Measurements from ENCODE around the gene IRAK2. TPM values are rescaled to one million over a fixed set of nuclear protein-coding genes. Genes with fewer than 3 reads are reported as not detected.

IRAK2 gene
- polyA plus RNA-seq, 3 donors: 0.78 to 2.0 (median 1.5) TPM

DNA sequence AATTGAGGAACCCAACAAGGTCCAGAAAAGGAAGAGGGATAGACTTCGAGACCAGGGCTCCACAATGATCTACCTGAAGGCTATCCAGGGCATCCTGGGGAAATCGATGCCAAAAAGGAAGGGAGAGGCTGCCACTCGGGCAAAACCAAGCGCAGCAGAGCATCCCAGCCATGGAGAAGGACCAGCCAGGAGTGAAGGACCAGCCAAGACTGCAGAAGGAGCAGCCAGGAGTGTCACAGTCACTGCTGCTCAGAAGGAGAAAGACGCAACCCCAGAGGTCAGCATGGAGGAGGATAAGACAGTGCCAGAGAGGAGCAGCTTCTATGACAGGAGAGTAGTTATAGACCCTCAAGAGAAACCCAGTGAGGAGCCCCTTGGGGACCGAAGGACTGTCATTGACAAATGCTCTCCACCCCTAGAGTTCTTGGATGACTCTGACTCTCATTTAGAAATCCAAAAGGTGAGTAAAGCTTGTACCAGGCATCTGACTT, 95.5 kb downstream of the IRAK2 start:
- H3K27me3 Mint-ChIP-seq (ENCODE audit: low read depth in 3 of 3): peaks cover 0 to 3% (median 0%) of the 10 kb centered on the region in 3 donors
- peaks cover 73 to 94% of the 10 kb centered on the region in 2 donors for H3K36me3 Mint-ChIP-seq
- Histone ChIP-seq H3K27me3 (ENCODE audit: control insufficient read depth in 2 of 2, insufficient read depth in 2 of 2, low read length in 2 of 2) (no peaks in the 10 kb centered on the region), H3K9me3 (replicated peaks in 1 of 2; ENCODE audit: control insufficient read depth in 1 of 2, insufficient read depth in 1 of 2, low read length in 2 of 2) (no peaks in the 10 kb centered on the region), H4K20me1 (ENCODE audit: insufficient read depth, low read length) (peaks cover 87% of the 10 kb centered on the region), H3K9ac (ENCODE audit: insufficient read depth, low read length, poor library complexity, severe bottlenecking) (no peak overlapping the region), H3K36me3 (replicated peaks in 1 of 2; ENCODE audit: control insufficient read depth in 1 of 2, insufficient read depth in 2 of 2, low read length in 2 of 2) (peaks cover 59 to 87% of the 10 kb centered on the region in 2 donors), H2AFZ (ENCODE audit: insufficient read depth, low read depth, low read length, poor library complexity, severe bottlenecking) (no peak overlapping the region), H3K79me2 (ENCODE audit: insufficient read depth, low read length) (peaks cover 97% of the 10 kb centered on the region), H3K27ac (ENCODE audit: low read depth in 1 of 2, low read length in 2 of 2) (no peak overlapping the region), H3K4me2 (replicated peaks; ENCODE audit: extremely low read depth, low read length, poor library complexity, severe bottlenecking) (no peak overlapping the region), H3K4me1 (ENCODE audit: control insufficient read depth in 1 of 2, insufficient read depth in 2 of 2, low read length in 2 of 2) (no peaks in the 10 kb centered on the region), H3K4me3 (replicated peaks in 1 of 3; ENCODE audit: low read depth in 2 of 3, low read length in 3 of 3) (no peak overlapping the region)
- peaks cover 18% of the 10 kb centered on the region for H3K4me1 Mint-ChIP-seq
- H3K27ac Mint-ChIP-seq: peak overlapping the region in 3 of 7 donors; percentile 42 to 63 (median 58)
- no peak for TF ChIP-seq CTCF (IDR thresholded peaks at IDR 0.05)
- DNase-seq: no peak
- intact Hi-C loops (cut with micrococcal nuclease): no loop called here
- WGBS (ENCODE audit: insufficient coverage): 88% methylated on average over 5 of the region's 6 CpGs
- H3K9me3 Mint-ChIP-seq: no peaks in the 10 kb centered on the region
- H3K4me3 Mint-ChIP-seq: no peak overlapping the region

DNA sequence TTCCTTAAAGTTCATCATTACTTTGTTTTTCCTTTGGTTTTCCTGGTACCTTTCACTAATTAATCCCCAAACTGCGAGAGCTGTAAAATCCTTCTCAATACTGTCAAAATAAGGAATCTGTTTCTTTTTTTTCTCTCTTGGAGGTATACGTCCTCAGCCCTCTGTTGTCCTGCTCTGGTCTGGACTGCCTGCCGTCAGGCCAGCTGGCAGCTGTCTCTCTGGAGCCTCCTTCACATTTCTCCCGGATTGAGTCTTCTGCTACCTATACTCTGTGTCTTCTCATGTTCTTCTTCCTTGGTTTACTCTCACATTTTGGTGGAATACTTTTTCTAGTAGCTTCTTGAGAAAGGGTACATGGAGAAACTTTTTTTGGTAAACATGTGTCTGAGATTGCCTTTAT, 97.3 kb downstream of the IRAK2 start:
- intact Hi-C loops (cut with micrococcal nuclease): no loop called here
- TF ChIP-seq CTCF (IDR thresholded peaks at IDR 0.05): no peak
- no peak for DNase-seq
- Histone ChIP-seq H3K4me3 (replicated peaks in 1 of 3; ENCODE audit: low read depth in 2 of 3, low read length in 3 of 3) (no peak overlapping the region), H3K27ac (ENCODE audit: low read depth in 1 of 2, low read length in 2 of 2) (peak overlapping the region in 1 of 2 donors; percentile 33), H2AFZ (ENCODE audit: insufficient read depth, low read depth, low read length, poor library complexity, severe bottlenecking) (no peak overlapping the region), H3K9me3 (replicated peaks in 1 of 2; ENCODE audit: control insufficient read depth in 1 of 2, insufficient read depth in 1 of 2, low read length in 2 of 2) (no peaks in the 10 kb centered on the region), H3K4me1 (ENCODE audit: control insufficient read depth in 1 of 2, insufficient read depth in 2 of 2, low read length in 2 of 2) (no peaks in the 10 kb centered on the region), H3K36me3 (replicated peaks in 1 of 2; ENCODE audit: control insufficient read depth in 1 of 2, insufficient read depth in 2 of 2, low read length in 2 of 2) (peaks cover 58 to 88% of the 10 kb centered on the region in 2 donors), H3K9ac (ENCODE audit: insufficient read depth, low read length, poor library complexity, severe bottlenecking) (no peak overlapping the region), H3K4me2 (replicated peaks; ENCODE audit: extremely low read depth, low read length, poor library complexity, severe bottlenecking) (no peak overlapping the region), H3K79me2 (ENCODE audit: insufficient read depth, low read length) (peaks cover 97% of the 10 kb centered on the region), H3K27me3 (ENCODE audit: control insufficient read depth in 2 of 2, insufficient read depth in 2 of 2, low read length in 2 of 2) (no peaks in the 10 kb centered on the region), H4K20me1 (ENCODE audit: insufficient read depth, low read length) (peaks cover 85% of the 10 kb centered on the region)
- H3K4me3 Mint-ChIP-seq: no peak overlapping the region
- peaks cover 0 to 3% (median 0%) of the 10 kb centered on the region in 3 donors for H3K27me3 Mint-ChIP-seq (ENCODE audit: low read depth in 3 of 3)
- peak overlapping the region; percentile 16 to 87 (median 36) for H3K27ac Mint-ChIP-seq
- peaks cover 15% of the 10 kb centered on the region for H3K4me1 Mint-ChIP-seq
- no peaks in the 10 kb centered on the region for H3K9me3 Mint-ChIP-seq
- no CpG with 5 or more reads among the region's 4 CpGs for WGBS (ENCODE audit: insufficient coverage)
- peaks cover 74 to 94% of the 10 kb centered on the region in 2 donors for H3K36me3 Mint-ChIP-seq

Measured in CD14-positive monocyte (primary cell).